Measurements from ENCODE around the gene DCDC2.

The DCDC2 gene

GRCh38 chr6:24140591-24140990, 217.3 kb downstream of the DCDC2 start:
- no peak for DNase-seq

GRCh38 chr6:24139639-24140038, 218.2 kb downstream of the DCDC2 start:
- no peak for DNase-seq

DNA sequence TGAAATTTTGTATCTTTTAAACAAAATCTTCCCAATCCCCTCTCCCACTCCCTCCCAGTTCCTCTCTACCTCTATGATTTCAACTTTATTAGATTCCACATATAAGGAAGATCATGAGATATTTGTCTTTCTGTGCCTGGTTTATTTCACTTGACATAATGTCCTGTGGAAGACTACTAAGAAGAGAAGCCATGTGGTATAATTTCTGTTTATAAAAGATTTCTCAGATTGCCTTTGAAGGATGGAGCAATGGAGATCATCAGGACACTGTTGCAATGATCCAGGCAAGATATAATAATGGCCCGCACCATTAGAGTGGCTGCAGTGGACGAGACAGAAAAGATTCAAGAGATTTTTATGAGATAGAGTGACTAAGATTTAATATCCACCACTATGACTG, 218.8 kb downstream of the DCDC2 start:
- DNase-seq: no peak

- DNase-seq: no peak
Measured at GRCh38 chr6:24131751-24132150, 226.1 kb downstream of the DCDC2 start.

- no peak for DNase-seq
Measured at GRCh38 chr6:24127316-24127715, 230.5 kb downstream of the DCDC2 start.

DNA sequence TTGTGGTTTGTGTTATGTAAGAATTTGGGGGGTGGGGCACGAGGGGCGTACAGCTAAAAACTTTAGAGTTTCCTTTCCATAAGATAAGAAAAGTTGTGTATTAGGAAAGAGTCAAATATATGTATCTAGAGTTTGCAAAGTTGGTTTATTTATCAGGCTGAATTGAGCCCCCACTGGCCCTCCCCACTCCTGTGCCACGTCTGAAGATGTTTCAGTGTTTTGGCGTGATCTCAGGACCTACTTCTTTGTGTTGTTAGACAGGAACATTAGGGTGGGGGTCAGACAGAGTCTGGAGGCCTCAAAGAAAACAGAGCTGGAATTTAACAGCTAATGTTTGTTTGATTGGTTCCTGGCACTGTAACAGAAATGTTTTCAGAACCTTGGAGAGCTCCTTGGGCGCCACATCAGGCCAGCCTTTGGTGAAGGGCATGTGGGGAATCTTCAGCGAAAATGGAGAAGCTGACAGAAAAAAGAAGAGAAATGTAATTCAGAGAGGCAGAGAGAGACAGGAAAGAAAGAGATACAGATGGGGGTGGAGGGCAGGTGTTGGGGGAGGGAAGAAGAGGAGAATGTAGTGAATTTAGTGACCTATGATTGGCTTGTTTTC, 231.2 kb downstream of the DCDC2 start:
- DNase-seq: no peak

GRCh38 chr6:24125980-24126379, 231.9 kb downstream of the DCDC2 start, which contains the start of gene NRSN1:
Gene NRSN1, plus strand, starts transcription at chr6:24126215. Its CDS starts 8,113 bp downstream, at chr6:24134328.
- no peak for DNase-seq

DNA sequence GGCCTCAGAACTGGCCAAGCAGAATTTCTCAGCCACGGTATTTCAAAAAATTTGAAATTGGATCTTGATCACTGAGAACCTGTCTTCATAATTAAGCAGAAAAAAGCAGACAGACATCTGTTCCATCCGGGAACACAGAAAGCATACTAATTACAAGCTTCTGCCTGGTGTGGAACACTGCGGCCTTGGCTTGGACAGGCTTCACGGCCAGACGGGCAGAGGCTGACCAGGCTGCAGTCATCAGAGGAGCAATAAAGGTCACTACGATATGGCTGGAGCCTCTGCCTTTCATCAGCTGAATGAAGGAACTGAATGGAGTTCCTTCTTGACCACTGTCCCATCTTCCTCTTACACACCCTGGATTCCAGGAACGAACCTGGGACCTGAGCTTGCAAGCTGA, 235.7 kb downstream of the DCDC2 start:
- DNase-seq: no peak
